ENCODE measurements around the gene PIK3R2.

Gene PIK3R2

DNA sequence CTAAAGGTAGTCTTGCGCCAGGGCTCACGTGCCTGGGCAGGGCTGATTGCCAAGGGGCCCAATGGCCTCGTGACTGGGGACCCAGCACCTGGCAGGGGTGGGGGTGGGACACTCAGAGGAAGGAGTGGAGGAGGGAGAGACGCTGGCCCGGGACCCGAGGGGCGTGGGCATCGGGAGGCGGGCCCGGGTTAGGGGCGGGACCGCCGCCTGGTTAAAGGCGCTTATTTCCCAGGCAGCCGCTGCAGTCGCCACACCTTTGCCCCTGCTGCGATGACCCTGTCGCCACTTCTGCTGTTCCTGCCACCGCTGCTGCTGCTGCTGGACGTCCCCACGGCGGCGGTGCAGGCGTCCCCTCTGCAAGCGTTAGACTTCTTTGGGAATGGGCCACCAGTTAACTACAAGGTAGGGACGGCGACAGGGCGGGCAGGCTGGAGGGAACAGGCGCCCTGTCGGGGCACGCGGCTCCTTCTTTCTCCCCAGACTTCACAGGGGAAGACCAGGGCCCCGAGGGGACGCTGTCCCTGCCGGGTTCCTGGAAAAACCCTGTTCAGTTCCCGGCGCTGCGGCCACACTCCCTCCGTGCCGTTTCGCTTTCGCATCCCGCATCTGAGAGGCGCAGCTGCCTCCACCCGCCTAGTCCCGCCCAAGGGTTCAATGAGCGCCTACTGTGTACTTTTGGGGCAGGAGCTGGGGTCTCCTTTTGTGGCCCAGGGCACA, 20.8 kb downstream of the PIK3R2 start, which contains the start of gene IFI30:
Gene IFI30 (plus strand): TSS at position 242 of the 717 bp plus-strand sequence. CDS start 29 bp downstream, at position 271.
- peak within 1 kb of the TSS; percentile 87 for H3K4me2 ChIP-seq (ENCODE audit: low read length)
- H3K27me3 ChIP-seq (ENCODE audit: control insufficient read depth, insufficient read depth, low read length): no peaks in the 10 kb centered on the region
- H3K27ac ChIP-seq: peak within 1 kb of the TSS; percentile 69
- TF ChIP-seq, protein P1, sequence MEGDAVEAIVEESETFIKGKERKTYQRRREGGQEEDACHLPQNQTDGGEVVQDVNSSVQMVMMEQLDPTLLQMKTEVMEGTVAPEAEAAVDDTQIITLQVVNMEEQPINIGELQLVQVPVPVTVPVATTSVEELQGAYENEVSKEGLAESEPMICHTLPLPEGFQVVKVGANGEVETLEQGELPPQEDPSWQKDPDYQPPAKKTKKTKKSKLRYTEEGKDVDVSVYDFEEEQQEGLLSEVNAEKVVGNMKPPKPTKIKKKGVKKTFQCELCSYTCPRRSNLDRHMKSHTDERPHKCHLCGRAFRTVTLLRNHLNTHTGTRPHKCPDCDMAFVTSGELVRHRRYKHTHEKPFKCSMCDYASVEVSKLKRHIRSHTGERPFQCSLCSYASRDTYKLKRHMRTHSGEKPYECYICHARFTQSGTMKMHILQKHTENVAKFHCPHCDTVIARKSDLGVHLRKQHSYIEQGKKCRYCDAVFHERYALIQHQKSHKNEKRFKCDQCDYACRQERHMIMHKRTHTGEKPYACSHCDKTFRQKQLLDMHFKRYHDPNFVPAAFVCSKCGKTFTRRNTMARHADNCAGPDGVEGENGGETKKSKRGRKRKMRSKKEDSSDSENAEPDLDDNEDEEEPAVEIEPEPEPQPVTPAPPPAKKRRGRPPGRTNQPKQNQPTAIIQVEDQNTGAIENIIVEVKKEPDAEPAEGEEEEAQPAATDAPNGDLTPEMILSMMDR (IDR thresholded peaks at IDR 0.05): no peak
- H3K4me1 ChIP-seq: peaks cover 8% of the 10 kb centered on the region
- no peaks in the 10 kb centered on the region for H3K79me2 ChIP-seq
- H3K4me3 ChIP-seq (ENCODE audit: low read depth, low read length): peak within 1 kb of the TSS; percentile 81
- peak within 1 kb of the TSS; percentile 35 for H3K9ac ChIP-seq
- peak within 1 kb of the TSS; percentile 80 for H2AFZ ChIP-seq
- no peaks in the 10 kb centered on the region for H3K9me3 ChIP-seq (ENCODE audit: control insufficient read depth, low read length)
- H3K36me3 ChIP-seq (ENCODE audit: control insufficient read depth, insufficient read depth, low read length): no peaks in the 10 kb centered on the region

DNA sequence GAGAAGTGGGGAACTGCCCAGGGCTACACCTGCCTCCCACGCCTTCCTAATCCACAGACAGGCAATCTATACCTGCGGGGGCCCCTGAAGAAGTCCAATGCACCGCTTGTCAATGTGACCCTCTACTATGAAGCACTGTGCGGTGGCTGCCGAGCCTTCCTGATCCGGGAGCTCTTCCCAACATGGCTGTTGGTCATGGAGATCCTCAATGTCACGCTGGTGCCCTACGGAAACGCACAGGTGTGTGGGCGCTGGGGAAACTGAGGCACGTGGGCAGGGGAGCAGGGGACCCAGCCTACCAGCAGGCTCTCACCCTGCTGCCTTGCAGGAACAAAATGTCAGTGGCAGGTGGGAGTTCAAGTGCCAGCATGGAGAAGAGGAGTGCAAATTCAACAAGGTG, 22.0 kb downstream of the PIK3R2 start:
- Histone ChIP-seq H3K79me2 (no peaks in the 10 kb centered on the region), H3K9me3 (ENCODE audit: control insufficient read depth, low read length) (no peaks in the 10 kb centered on the region), H3K9ac (no peak overlapping the region), H2AFZ (no peak overlapping the region), H3K36me3 (ENCODE audit: control insufficient read depth, insufficient read depth, low read length) (no peaks in the 10 kb centered on the region), H3K4me2 (ENCODE audit: low read length) (no peak overlapping the region), H3K27ac (no peak overlapping the region), H3K4me1 (peaks cover 8% of the 10 kb centered on the region), H3K27me3 (ENCODE audit: control insufficient read depth, insufficient read depth, low read length) (no peaks in the 10 kb centered on the region), H3K4me3 (ENCODE audit: low read depth, low read length) (no peak overlapping the region)
- TF ChIP-seq, protein P1 (IDR thresholded peaks at IDR 0.05): no peak

DNA sequence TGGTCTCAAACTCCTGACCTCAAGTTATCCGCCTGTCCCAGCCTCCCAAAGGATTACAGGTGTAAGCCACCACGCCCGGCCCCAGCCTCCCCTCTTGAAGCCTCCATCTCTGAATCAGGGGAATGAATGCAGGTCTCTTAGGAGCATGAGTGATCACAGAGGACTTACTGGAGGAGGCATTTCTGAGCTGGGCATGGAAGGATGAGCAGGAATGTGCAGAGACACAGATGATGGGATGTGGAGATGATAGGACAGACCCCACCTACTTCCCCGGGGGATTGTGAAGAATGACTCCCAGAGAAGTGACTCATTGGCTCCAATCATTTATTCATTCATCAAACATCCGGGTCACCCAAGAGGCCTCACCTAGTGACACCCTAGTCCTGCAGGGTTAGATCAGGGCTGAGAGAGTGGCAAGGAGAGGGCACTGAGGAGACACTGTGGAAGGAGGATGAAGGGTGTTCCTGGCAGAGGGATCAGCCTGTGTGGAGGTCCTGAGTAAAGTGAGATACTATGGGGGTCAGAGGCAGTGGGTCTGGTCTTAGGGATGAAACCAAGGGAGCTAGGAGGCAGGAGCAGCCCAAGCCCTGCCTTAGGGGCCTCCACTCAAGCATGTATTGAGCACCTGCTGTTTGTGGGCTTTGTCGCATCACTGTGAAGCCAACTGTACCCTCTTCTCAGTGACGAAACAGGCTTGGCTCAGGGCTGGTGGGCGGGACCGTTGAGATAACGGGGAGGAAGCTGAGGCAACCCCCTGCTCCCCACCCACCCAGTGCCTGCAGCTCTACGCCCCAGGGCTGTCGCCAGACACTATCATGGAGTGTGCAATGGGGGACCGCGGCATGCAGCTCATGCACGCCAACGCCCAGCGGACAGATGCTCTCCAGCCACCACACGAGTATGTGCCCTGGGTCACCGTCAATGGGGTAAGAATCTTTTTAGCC, 23.7 kb downstream of the PIK3R2 start:
- Histone ChIP-seq H3K9me3 (ENCODE audit: control insufficient read depth, low read length) (no peaks in the 10 kb centered on the region), H2AFZ (no peak overlapping the region), H3K9ac (no peak overlapping the region), H3K4me2 (ENCODE audit: low read length) (no peak overlapping the region), H3K4me3 (ENCODE audit: low read depth, low read length) (no peak overlapping the region), H3K27ac (no peak overlapping the region), H3K4me1 (peaks cover 8% of the 10 kb centered on the region), H3K27me3 (ENCODE audit: control insufficient read depth, insufficient read depth, low read length) (no peaks in the 10 kb centered on the region), H3K79me2 (no peaks in the 10 kb centered on the region), H3K36me3 (ENCODE audit: control insufficient read depth, insufficient read depth, low read length) (no peaks in the 10 kb centered on the region)
- TF ChIP-seq, protein P1 (IDR thresholded peaks at IDR 0.05): no peak

DNA sequence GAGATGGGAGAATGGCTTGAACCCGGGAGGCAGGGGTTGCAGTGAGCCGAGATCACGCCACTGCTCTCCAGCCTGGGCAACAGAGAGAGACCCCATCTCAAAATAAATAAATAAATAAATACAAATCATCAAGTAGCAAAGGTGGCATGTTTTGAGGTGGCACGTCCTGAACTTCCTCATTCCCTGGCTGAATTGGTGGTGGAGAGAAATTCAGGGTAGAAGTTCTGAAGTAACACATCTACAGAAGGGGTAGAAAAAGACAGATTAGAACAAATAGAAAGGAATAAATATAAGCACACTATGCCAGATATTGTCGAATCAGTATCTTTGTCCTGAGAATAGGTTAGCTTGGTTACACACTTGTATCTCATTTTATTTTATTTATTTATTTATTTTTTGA, 27.0 kb downstream of the PIK3R2 start:
- no peaks in the 10 kb centered on the region for H3K4me1 ChIP-seq
- H3K27ac ChIP-seq: no peak overlapping the region
- no peak overlapping the region for H3K9ac ChIP-seq
- no peak overlapping the region for H2AFZ ChIP-seq
- H3K27me3 ChIP-seq (ENCODE audit: control insufficient read depth, insufficient read depth, low read length): no peaks in the 10 kb centered on the region
- no peak overlapping the region for H3K4me3 ChIP-seq (ENCODE audit: low read depth, low read length)
- H3K79me2 ChIP-seq: no peaks in the 10 kb centered on the region
- no peak overlapping the region for H3K4me2 ChIP-seq (ENCODE audit: low read length)
- H3K9me3 ChIP-seq (ENCODE audit: control insufficient read depth, low read length): no peaks in the 10 kb centered on the region
- TF ChIP-seq, protein P1 (IDR thresholded peaks at IDR 0.05): no peak
- H3K36me3 ChIP-seq (ENCODE audit: control insufficient read depth, insufficient read depth, low read length): no peaks in the 10 kb centered on the region

Data from parathyroid adenoma (tissue), 2 donors.